NOMO-1 treated with DMSO at 0.1 percent for 48 hours (cell line): ENCODE measurements around the gene FSTL4.
"Not testable (repeated sequence)": the region's sequence is repeated elsewhere in the genome, so short reads cannot be mapped to it uniquely, and the experiment has no call there.

ENCODE experiments used
- DNase-seq: peaks from one replicate; lab custom pipeline; 2025; ENCODE audit not compliant: unreplicated experiment; lab: John Stamatoyannopoulos, UW

FSTL4 gene

DNA sequence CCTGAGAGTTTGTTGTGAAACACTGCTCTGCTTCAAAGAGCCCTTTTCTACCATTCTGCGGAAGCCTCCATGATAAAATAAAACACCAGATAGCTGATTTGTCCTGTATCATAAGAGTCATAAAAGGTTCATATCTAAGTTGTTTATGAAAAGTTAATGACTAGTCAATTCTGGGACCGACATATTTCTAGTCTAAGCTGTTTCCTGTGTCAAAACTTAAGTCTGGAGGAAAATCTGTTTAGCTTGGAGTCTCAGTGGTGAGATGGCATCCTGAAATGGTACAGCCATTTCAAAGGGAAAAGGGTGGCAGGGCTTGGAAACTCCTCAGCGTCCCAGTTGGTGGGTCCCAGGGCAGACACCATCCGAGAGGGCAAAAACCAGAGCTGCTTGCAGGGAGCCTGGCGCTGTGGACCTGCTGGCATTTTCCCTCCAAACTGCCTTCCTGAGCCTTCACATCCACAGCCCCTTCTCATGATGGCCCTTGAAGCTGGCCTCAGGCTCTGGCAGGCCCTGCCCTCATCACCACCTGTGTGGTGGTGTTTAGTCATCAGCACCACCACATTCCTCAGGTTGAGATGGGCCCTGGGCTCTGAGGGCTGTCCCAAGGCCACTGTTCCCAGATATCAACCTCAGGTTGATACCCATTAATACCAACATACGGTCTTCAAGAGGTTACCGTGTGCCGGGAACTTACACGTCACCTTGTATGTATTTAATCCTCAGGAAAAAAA, 376.5 kb downstream of the FSTL4 start:
- DNase-seq = no peak

DNA sequence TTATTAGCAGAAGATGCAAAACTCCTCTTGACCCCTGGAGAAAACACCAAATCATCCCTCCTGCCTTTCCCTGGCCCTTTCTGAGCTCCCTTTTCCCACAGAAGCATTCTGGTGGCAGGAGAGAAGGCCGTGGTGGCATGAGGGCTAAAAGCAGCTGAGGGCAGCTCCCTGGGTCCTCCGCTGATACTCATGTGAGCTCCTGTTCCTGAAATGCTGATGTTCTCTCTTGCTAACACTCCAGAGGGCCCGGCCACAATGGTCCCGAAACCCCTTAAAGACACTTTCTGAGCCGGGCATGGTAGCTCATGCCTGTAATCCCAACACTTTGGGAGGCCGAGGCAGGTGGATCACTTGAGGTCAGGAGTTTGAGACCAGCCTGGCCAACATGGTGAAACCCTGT, 377.4 kb downstream of the FSTL4 start:
- DNase-seq = no peak

DNA sequence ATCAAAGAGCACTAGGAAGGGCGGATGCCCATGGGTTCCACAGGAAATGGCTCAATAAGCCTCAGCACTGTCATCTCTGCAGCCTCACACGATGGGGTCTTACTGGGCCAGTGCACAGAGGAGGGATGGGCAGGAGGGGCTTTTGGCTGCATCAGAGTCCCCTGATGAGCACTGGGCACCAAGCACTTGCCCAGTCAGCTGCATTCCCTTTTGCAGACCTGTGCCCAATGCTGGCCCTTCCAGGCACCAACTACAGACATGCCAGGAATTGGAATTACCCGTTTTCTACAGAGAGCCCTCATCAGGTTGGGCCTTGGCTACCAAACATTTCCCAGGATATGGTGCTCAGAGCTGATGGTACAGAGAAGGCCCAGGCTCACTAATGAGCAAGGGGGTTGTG, 378.1 kb downstream of the FSTL4 start:
- no peak for DNase-seq

DNA sequence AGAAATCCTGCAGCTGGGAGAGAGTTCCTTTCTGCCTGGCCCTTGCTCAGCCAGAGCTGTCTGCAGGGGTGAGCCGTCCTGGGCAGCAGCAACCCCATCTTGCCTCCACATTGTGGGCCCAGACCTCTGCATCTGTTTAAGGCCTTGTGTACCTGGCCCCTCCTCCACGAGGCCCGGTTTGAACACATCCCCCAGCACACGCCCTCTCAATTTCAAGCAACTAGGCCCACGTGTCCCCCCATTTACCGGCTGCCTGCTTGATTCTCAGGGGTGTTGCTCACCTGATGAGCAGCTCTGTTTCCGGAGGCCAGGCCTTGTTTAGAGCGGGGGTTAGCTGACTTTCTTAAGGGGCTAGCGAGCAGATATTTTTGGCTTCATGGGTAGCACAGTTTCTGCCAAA, 378.7 kb downstream of the FSTL4 start:
- DNase-seq = no peak

DNA sequence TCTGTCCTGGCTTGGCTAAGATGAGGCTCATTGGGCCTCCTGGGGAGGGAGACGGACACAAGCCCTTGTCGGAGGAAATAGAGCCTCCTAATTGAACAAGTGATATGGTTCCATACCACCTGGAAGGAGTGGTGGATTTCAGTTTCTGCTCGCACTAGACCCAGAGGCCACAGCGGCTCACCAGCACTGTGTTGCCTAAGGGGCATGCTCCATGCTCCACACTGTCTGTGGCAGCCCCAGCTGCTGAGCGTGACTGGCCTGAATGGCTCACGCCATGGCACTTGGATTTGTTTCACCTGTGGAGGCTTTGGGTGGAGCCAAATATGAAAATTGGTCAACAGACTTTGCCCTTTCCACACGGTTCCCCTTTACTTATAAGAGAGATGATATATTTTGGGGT, 379.4 kb downstream of the FSTL4 start:
- DNase-seq = no peak

DNA sequence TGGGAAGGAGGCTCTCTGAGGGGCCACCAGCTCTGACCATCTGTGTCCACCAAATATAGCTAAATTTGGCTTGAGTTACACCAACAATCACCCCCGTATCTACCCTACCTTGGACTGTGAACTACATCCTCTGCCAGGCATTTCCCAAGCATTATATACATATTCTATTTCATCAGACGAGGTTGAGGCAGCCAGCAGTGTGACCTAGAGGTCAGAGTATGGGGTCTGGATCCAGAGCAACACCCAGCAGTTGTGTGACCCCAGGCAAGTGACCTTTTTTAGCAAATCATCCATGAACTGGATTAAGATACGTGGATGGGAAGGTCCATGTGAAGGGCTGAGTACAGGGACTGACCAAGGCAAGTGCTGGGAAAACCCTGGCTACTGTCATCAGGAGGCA, 379.9 kb downstream of the FSTL4 start:
- DNase-seq = no peak

DNA sequence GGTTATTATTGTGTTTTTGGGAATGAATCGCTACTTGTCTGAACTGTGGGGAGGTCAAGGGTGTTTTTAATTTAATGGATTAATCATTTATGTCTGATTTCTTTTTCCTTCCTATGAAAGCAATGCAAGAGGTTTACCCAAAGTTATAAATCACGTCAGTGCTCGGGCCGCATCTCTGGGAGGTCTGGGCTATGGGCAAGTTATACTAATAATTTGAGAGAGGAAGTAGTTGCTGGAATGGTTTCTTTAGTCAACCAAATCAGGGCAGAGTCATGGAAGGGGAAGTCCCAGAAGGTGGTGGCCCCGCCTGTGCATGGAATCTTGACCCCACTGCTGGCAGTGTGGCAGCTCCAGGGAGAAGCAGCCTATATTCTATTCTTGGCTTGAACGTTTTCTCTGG, 380.3 kb downstream of the FSTL4 start:
- peak; percentile 75 for DNase-seq

DNA sequence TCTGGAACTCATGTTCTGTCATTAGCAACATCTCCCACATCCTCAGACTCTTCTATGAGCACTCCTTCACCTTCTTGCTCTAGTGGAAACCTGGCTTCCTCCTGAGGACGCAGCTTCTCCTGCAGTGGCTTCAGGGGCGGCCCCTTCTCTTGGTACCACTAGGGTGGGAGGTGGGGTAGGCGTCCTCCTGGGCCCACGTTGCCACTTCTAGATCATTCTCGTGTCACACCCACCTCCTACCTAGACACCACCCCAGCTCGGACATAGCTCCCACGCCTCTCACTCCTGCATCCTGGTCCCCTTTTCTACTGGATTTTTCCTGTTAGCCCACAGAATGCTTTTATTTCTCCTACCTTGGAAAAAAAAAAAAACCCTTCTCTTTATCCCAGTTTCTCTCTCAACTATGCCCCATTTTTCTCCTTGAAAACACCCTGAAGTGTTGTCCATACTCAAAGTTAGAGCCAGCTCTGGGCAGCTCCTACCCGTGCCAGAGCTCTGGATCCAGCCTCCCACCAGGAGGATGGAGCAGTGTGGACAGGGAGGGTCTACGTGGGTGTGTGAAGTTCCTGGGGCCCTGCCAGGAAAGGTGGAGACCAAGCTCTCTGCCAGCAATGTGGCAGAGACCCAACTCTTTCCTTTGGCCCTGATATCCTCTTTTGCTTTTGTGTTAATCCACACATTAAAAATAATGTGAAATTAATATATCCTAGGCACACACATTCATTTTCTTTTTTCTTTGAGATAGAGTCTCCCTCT, 381.3 kb downstream of the FSTL4 start:
- DNase-seq = no peak

DNA sequence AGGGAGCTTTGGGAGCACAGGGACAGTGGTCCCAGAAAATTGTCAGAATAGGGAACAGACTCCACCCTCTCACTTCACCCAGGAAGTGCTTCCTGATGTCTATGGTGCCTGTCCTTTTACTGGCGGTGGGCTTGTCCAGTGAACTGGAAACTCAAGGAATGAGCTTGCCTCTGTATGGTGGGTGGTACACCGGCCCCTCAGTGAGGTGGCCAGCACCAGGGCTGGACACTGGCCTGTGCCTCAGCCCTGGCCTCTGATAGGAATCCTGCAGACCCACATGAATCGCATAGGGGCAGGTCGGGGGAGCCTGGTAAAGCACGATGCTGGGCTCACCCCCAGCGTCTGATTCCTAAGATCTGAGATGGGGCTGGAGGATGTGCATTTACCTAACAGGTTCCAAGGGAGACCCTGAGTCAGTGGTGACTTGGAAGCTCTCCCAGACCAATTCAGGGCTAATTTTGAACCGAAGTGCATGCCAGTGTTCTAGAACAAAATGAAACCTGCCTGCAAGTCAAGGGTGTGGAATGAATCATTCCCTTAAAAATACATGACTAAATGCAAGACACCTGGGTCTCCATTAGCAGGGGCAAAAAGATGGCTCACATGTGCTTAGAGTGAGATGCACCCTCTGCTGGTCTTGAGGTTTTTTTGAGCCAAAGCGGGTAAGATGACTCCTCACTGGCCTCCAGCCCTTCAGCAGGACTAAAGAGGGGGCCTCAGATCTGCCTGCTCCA, 382.2 kb downstream of the FSTL4 start:
- no peak for DNase-seq

DNA sequence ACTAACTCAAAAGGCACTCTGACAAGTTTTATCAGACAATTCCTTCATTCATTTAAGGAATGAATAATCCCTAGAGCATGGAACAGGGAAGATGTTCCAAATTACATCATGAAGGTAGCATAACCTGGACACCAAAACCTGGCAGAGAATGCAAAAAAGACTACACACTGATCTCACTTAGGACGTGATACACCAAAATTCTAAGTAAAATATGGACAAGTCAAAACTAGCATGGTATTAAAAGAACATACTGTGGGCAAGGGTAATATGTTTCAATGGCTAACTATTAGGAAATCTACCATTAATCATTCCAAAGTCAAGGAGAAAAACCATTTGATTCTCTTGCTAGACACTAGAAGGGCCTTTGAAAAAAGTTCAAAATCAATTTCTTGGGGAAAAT, 384.0 kb downstream of the FSTL4 start:
- no peak for DNase-seq

DNA sequence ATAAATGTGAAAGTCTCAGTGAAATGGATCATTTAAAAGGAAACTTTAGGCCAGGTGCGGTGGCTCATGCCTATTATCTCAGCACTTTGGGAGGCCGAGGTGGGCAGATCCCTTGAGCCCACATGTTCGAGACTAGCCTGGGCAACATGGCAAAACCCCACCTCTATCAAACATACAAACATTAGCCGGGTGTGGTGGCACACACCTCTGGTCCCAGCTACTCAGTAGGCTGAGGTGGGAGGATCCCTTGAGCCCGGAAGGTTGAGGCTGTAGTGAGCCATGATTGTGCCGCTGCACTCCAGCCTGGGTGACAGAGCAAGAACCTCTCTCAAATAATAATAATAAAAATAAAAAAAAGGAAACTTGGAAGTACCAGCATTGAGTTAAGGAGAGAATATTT, 384.4 kb downstream of the FSTL4 start:
- no peak for DNase-seq

DNA sequence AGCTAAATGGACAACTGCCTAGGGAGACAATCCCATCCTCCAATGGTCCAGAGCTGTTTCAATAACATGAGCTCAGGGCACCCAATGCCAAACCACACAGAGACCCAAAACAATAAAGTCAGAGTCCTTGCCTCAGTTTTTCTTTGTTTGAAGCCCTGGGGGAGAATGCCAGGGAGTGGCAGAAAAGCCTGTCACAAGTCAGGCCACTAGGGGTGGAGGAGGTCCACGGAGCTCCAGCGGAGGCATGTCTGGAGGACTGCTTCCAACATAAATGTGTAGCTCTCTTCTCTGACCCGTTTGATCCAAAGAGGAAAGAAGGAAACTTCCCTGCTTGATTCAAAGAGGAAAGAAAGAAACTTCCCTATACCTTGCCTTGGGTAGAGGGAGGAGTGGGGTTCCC, 385.3 kb downstream of the FSTL4 start:
- no peak for DNase-seq

DNA sequence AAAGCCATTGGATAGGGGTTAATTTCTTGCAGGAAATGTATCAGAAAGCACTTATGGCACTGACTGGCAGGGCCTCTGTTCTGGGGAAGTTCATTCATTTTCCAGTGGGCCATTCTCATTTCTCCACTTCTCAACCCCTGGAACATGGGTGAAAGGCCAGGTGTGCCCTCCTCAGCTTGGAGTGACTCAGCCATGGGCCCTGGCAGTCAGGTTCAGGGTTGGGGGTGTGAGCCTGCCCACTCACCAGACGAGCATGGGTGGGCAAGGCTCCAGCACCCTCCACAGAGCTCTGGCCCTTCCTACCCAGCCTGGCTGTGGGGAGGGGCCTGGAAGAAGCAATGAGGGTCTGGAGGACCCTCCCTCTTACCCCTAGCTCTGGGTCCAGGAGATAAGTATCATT, 386.2 kb downstream of the FSTL4 start:
- DNase-seq = no peak

DNA sequence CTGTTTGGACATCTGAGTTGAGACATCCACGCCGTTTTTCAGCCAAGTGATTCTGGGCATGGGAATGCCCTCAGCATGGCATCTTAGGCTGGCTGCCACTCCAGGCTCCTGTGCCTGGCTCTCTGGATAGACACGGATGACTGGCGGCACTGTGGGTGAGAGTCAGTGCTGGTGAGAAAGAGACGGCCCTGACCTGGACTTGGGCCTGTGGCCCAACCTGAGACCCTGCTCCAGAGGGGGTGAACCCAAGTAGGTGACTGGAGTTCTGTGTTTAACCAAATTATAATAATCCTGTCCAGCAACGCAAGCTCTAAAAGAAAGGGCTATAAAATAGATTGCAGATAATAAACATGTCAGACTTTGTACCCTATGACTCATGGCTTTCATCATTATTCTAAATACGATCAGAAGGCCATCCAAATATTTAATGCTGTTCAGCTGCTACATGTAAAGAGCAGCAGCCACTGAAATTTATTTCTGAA, 386.6 kb downstream of the FSTL4 start:
- peak; percentile 73 for DNase-seq

DNA sequence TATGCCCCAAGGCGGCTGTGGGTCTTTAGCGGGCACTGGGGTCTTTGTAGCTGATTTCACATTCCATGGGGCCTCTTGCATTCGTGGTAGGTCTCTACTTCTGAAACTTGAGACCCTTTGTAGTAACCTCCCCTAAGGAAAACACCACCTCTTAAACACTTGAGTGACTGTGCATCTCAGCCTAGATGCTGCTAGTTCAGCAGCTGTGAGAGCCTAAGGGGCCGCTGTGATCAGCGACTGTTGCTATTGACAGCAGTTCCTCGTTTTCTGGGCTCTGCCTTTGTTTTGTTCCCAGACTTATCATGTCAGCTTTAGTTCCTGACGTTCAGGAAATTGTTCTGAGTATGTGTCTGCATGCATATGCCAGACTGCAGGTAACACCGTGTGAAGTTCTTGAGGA, 389.4 kb downstream of the FSTL4 start:
- no peak for DNase-seq

DNA sequence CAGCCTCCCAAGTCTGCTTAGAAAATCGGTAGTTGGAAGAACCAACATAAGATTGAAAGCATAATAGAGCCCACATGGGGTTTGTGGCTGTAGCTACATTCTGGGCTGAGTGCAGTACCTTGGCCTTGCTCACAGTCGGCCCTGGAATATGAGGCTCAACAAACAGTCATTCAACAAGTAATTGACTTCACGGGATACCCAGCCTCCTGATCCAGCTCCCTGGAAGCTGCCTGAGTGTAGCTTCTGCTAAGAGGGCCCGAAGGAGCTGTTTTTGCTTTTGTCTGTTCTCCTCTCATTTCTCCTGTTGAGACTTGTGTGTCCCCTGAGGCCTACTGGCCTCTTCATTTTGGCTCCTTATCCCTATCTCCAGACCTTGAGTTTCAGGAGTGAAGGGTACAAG, 389.8 kb downstream of the FSTL4 start:
- no peak for DNase-seq

DNA sequence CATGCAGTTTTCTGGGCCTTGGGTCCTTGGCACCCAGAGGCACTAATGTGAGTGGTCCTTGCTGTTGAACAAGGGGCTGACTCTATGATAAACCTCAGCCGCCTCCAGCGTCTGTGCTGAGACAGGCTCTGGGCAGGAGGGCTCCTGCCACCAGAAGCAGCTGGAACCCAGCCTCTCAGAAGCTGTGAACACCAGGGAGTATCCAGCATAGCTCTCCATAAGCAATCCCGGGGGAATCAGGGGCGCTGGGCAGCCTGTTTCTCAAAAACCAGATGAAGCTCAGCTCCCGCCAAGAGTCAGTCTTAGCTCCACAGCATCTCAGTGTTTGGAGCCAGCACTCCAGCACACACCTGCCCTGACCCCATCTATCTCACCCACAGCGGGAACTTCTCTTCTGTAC, 390.3 kb downstream of the FSTL4 start:
- no peak for DNase-seq

DNA sequence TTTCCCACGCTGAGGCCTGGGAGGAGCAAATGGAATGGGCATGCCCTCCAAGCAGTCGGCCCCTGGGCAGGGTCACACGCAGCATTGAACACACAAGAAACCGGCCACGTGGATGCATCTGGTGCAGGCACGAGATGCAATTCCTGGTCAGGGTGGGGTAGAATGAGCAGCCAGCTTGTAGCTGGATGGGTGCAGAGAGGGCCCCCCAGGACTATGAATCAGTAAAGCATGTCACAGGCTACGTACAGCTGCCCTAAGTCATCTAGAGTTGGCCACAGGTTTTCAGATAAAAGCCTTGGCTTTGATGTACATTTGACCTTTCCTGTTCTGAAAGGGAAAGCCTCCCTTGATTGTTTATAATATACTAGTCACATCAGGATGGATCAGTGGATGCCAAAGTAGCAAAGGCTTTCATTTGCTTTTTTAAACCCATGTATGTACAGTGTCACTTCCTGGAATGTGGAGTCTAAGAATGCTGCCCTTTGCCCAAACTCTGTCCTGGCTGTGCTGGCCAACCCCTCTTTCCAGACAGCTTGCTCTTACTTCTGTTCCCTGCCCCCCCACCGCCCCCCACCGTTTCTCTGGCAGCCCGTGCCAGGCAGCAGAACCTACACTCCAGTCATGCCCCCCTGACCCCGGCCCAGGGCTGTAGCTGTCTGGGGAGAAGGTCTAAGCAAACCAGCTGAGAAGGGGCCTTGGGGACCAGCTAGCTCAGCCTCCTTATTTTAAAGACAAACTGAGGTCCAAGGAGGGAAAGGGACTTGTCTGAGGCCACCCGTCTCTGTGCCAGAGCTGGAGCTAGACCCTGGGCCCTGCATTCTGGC, 391.3 kb downstream of the FSTL4 start:
- DNase-seq = no peak

DNA sequence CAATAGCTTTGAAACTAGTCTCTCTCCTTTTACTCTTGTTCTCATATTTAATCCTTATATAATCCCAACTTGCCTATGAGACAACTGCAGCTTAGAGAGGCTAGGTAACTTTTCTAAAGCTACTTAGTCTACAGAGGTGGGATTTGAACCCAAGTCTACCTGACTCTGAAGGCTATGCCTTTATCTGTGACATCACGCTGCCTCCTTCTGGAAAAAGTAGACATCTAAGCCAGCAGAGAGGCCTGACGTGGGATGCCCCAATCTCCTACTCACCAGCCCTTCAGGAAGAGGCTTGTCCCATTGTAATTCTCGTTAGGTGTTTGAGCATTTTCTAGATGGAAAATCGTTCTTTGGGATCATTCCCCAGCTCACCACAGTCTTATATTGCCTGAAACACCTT, 393.0 kb downstream of the FSTL4 start:
- no peak for DNase-seq

DNA sequence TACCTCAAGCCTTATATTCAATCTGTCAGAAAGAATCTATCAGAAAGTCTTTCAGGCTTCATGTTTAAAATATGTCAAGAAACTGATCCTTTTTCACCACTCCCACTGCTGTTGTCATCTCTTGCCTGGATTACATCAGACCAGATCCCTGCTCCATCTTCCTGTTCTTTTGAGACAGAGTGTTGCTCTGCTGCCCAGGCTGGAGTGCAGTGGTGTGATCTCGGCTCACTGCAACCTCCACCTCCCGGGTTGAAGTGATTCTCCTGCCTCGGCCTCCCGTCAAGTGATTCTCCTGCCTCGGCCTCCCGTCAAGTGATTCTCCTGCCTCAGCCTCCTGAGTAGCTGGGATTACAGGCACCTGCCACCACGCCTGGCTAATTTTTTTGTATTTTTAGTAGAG, 396.2 kb downstream of the FSTL4 start:
- DNase-seq = not testable (repeated sequence)

DNA sequence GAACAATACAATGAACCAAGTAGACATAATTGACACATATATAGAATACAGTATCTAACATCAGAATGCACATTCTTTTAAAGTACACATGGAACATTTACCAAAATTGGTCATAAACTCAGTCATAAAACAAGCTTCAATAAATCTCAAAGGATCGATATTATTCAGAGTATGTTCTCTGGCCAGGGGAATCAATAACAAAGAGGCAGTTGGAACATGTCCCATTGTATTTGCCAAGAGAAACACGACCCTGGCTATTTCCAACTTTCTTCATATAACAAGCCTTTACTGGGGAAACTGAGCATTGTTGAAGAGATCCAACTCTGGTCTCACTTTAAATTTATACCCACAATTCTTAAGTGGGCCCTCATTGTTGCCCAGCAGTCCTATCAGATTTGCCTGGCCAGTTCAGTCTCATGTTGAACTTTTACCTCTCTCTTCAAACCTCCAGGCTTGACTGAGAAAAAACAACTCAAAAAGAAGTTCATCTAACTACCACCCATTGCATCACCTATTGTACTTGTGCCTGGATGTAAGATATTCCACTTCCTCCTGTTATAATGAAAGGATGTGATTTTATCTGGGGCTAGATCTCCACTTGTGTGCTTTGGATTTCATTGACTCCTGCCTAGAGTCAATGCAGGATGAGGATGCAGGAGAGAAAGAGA, 398.1 kb downstream of the FSTL4 start:
- DNase-seq = no peak
